OCI-LY3 (cell line): Measurements from ENCODE around the gene C1orf141.

Experiments used
- H2AFZ ChIP-seq: fragments of 200-600, 300-600 bp; shearing (Covaris generic); 2 replicates; pipeline ENCODE4 v1.6.0; 2014; ENCODE audit warnings: antibody characterized with exemption, low read depth, low read length
- H3K27ac ChIP-seq: fragments of 200-600, 300-600 bp; sonication (generic); 2 replicates; pipeline ENCODE4 v1.5.1; 2014; ENCODE audit warnings: mild to moderate bottlenecking, low read length, moderate library complexity, mixed read lengths
- H3K27me3 ChIP-seq: fragments of 200-600, 300-600 bp; sonication (generic); 2 replicates; pipeline ENCODE4 v1.6.1; 2014; ENCODE audit warnings: low read depth, low read length, mixed read lengths
- H3K36me3 ChIP-seq: fragments of 200-600, 300-600 bp; sonication (generic); replicated peaks from 2 replicates; pipeline ENCODE3; 2014; ENCODE audit warnings: low read depth, low read length, mixed read lengths
- H3K4me1 ChIP-seq: fragments of 300-600, 200-600 bp; sonication (generic); 2 replicates; pipeline ENCODE4 v1.6.1; 2014; ENCODE audit warnings: low read length, mixed read lengths
- H3K4me2 ChIP-seq: fragments of 200-600, 300-600 bp; sonication (generic); 2 replicates; pipeline ENCODE4 v1.6.1; 2014; ENCODE audit warnings: low read length, mixed read lengths
- H3K4me3 ChIP-seq: fragments of 300-600, 200-600 bp; sonication (generic); 2 replicates; pipeline ENCODE4 v1.5.1; 2014; ENCODE audit warnings: antibody characterized with exemption, mild to moderate bottlenecking, low read length, moderate library complexity
- H3K79me2 ChIP-seq: fragments of 300-600, 200-600 bp; shearing (Covaris generic); 2 replicates; pipeline ENCODE4 v1.6.1; 2014; ENCODE audit warnings: mild to moderate bottlenecking, low read length, mixed read lengths
- H3K9ac ChIP-seq: fragments of 300-600, 200-600 bp; shearing (Covaris generic); 2 replicates; pipeline ENCODE4 v1.6.0; 2014; ENCODE audit warnings: mild to moderate bottlenecking, low read length, moderate library complexity
- H3K9me3 ChIP-seq: fragments of 200-600, 300-600 bp; shearing (Covaris generic); 2 replicates; pipeline ENCODE4 v1.6.1; 2014; ENCODE audit warnings: low read length, mixed read lengths; ENCODE audit not compliant: insufficient read depth
- H4K20me1 ChIP-seq: fragments of 200-600, 300-600 bp; sonication (generic); 2 replicates; pipeline ENCODE4 v1.6.1; 2016; ENCODE audit warnings: low read length, mixed read lengths; ENCODE audit not compliant: insufficient read depth
- CTCF ChIP-seq: fragments of 200-600, 300-600 bp; sonication (generic); IDR thresholded peaks from 2 replicates; pipeline ENCODE4 v1.5.1; 2014; ENCODE audit warnings: antibody characterized with exemption, low read length, low read depth
- EZH2phosphoT487 ChIP-seq: fragments of 200-600 bp; shearing (Covaris generic); IDR thresholded peaks from 2 replicates; pipeline ENCODE4 v1.6.1; 2018; ENCODE audit warnings: antibody characterized with exemption, mixed run types, low read depth

Gene C1orf141

GRCh38 chr1:67043366-67043765, 91.4 kb downstream of the C1orf141 start:
- Histone ChIP-seq H3K4me2 (no peak overlapping the region), H3K9me3 (no peaks in the 10 kb centered on the region), H2AFZ (no peak overlapping the region), H4K20me1 (no peaks in the 10 kb centered on the region), H3K27ac (no peak overlapping the region), H3K4me1 (no peaks in the 10 kb centered on the region), H3K9ac (no peak overlapping the region), H3K27me3 (no peaks in the 10 kb centered on the region), H3K79me2 (no peaks in the 10 kb centered on the region), H3K4me3 (no peak overlapping the region), H3K36me3 (peaks cover 4% of the 10 kb centered on the region)
- TF ChIP-seq EZH2phosphoT487 (no peak), CTCF (no peak)
